HT1080 (cell line): ENCODE data around the gene MORF4L1. TPM values are rescaled to one million over a fixed set of nuclear protein-coding genes. Genes with fewer than 3 reads are reported as not detected.
A peak's percentile ranks its signal among the peaks of the same experiment; 100 is the strongest.
"Not testable (repeated sequence)": the region's sequence is repeated elsewhere in the genome, so short reads cannot be mapped to it uniquely, and the experiment has no call there.

Source experiments
- DNase-seq: peaks from one replicate; pipeline ENCODE4 v3.0.0-alpha.2; 2015; ENCODE audit warnings: low read depth
- polyA plus RNA-seq, 2 experiments: library from polyadenylated mRNA; depleted of rRNA; stranded (reverse); fragments of >200 nt; gene quantifications; 2 replicates each; pipeline ENCODE4 v1.2.3, GENCODE V29; 2015
- total RNA-seq: library from RNA; depleted of rRNA; stranded (reverse); fragments of >200 nt; shearing (Covaris generic); gene quantifications from 2 replicates; pipeline ENCODE4 v1.2.3, GENCODE V29; 2014; rRNA removed

Gene MORF4L1
- 179 and 351 TPM in 2 replicates for total RNA-seq
- 394 and 487 TPM in 2 replicates for polyA plus RNA-seq (2015; cell fraction: cytosol; rRNA removed)
- 223 and 253 TPM in 2 replicates for polyA plus RNA-seq (2015; cell fraction: nucleus; rRNA removed)

GRCh38 chr15:78872155-78872971, at the start of gene MORF4L1:
Gene MORF4L1 (plus strand): TSS chr15:78872890. CDS start chr15:78873018, 128 bp downstream.
- DNase-seq, result peak; percentile 95

DNA sequence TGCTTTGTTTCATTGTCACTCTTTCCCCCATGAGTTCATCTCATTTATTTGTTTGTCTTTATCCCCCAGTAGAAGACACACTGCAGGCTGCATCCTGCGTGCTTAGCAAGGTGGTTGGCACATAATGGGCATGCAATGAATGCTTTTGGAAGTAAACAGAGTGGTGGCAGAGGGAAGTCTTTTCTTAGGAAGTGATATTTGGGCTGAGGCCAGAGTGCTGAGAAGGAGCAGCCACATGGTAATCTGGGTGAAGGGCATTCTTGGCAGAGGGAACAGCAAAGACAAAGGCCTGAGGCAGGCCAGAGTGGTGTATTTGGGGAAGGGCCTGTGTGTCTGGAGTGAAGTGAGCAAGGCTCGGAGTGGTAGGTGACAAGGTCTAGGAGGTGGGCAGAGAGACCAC, 43.8 kb upstream of the MORF4L1 start:
- no peak for DNase-seq

DNA sequence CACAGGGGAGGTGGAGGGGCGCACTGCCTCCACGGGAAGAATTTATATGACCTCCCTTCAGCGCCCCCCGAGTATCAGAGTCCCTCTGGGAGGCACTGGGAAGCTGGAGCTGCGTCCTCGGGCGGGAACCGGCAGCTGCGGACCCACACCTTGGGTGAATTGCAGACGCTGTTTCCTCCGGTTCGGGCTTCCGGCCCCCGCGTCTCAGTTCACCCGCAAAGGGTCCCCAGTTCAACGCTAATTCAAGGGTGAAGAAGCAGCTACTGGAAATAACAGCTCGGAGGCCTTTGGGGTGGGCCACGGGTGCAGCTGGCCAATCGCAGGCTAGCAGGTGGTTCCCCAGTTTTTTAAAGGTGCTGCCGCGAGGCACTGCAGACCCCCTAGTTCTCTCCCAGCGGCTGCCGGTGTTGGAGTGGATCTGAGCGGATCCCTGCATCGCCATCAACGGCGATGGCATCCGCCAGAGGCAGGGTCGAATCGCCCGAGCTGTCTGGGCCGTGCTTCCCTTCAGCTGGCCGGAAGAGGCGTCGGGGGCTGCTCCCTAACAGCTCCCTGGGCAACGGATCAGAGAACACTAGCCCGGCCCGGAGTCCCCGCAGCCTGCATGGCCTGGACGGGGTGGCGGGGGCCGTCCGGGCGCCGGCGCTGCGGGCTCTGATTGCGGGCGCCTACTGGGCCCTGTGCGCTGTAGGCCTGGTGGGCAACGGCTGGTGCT, 42.0 kb upstream of the MORF4L1 start:
- DNase-seq, result no peak

GRCh38 chr15:78831229-78832207, 41.2 kb upstream of the MORF4L1 start:
- DNase-seq, result no peak

DNA sequence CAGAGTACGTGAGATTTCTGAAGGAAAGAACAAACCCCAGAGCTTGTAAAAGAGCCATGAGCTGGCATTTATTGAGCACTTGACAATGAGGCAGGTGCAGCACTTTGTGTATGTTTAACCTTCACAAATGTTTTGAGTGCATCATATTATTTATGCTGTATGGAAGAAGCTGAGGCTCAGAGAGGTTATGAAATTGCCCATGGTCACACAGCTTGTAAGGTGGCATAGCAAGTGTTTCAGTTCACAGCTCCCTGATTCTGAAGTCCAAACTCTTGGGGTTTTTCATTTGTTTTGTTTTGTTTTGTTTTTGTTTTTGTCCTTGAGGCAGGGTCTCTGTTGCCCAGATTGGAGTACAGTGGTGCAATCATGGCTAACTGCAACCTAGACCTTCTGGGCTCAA, 36.4 kb upstream of the MORF4L1 start:
- no peak for DNase-seq

- no peak for DNase-seq
Measured at GRCh38 chr15:78837131-78837530, 35.6 kb upstream of the MORF4L1 start.

GRCh38 chr15:78837543-78837942, 35.1 kb upstream of the MORF4L1 start:
- no peak for DNase-seq

GRCh38 chr15:78838489-78838888, 34.2 kb upstream of the MORF4L1 start:
- DNase-seq, result no peak

- DNase-seq, result not testable (repeated sequence)
Measured at GRCh38 chr15:78839151-78839550, 33.5 kb upstream of the MORF4L1 start.

- peak; percentile 81 for DNase-seq
Measured at GRCh38 chr15:78840661-78841375, 31.9 kb upstream of the MORF4L1 start.

- no peak for DNase-seq
Measured at GRCh38 chr15:78841376-78841706, 31.3 kb upstream of the MORF4L1 start.

- DNase-seq, result no peak
Measured at GRCh38 chr15:78841891-78842290, 30.8 kb upstream of the MORF4L1 start.

GRCh38 chr15:78842519-78842918, 30.2 kb upstream of the MORF4L1 start:
- no peak for DNase-seq

DNA sequence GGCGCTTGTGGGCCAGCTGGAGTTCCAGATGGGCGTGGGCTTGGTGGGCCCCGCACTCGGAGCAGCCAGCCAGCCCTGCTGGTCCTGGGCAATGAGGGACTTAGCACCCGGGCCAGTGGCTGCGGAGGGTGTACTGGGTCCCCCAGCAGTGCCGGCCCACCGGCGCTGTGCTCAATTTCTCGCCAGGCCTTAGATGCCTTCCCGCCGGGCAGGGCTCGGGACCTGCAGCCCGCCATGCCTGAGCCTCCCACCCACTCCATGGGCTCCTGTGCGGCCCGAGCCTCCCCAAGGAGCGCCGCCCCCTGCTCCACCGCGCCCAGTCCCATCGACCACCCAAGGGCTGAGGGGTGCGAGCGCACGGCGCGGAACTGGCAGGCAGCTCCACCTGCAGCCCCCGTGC, 25.8 kb upstream of the MORF4L1 start:
- DNase-seq, result not testable (repeated sequence)

DNA sequence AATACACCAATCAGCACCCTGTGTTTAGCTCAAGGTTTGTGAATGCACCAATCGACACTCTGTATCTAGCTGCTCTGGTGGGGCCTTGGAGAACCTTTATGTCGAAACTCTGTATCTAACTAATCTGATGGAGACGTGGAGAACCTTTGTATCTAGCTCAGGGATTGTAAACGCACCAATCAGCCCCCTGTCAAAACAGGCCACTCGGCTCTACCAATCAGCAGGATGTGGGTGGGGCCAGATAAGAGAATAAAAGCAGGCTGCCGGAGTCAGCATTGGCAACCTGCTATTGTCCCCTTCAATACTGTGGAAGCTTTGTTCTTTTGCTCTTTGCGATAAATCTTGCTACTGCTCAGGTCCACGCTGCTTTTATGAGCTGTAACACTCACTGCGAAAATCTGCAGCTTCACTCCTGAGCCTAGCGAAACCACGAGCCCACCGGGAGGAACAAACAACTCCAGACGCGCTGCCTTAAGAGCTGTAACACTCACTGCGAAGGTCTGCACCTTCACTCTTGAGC, 25.2 kb upstream of the MORF4L1 start:
- DNase-seq, result not testable (repeated sequence)

DNA sequence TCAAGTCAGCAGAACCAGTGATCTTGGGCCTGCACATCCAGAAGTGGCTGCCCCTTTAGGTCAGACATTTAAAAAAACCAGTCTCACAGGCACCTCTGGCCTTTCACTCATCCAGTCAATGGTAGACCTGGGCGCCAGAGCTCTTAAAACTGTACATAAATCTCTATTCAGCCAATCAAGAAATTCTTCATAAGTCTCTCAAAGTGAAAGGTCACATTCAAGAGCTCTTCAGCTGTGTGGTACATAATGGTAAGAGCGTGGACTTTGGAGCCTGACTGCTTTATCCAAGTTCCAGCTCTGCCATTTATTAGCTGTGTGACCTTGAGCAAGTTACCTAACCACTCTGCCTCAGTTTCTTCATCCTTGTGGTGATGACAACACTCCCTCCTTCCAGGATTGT, 22.3 kb upstream of the MORF4L1 start:
- DNase-seq, result no peak

DNA sequence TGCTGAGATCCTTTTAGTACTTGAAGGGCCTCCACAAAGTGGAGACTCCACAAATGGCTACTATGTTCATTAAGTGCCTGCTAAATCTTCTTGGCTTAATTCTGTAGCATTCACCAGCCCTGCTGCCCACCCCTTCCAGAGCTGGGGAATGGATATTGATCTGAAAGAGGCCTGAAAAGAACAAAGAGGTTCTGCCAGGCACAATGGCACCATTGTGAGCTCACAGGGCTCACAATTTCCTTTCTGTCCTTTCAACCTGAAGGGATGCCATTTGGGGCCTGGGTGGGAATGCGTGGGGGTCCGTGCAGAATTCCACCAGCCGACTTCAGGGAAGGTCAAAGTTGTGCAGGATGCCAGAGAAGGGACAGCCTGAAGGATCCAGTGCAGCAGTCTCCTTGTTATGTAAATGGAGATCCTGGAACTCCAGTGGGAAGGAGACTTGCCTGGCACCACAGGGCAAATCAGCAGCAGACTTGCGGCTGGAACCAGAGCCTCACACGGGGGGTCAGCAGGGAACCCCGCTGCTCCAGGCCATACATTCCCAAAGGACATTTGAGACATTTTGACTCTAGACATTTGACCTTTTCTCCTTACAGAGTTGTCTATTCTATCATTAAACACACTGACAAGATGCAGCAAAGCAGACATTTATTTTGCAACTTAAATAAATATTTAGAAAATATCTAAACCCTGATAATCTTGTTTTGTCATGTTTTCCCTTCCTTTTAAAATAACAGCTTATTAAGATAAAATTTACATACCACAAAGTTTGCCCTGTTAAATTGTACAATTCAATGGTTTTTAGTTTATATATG, 21.5 kb upstream of the MORF4L1 start:
- DNase-seq, result no peak

DNA sequence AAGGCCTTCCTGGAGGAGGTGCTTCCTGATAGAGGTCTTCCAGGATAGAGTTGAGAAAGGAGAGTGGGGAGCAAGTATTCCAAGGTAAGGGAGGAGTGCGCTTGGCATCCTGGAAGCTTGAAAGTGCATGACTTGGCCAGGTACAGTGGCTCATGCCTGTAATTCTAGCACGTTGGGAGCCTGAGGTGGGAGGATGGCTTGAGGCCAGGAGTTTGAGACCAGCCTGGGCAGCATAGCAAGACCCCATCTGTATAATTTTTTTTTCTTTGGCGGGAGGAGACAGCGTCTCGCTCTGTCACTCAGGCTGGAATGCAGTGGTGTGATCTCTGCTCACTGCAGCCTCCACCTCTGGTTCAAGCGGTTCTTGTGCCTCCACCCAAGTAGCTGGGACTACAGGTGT, 19.2 kb upstream of the MORF4L1 start:
- no peak for DNase-seq

- DNase-seq, result no peak
Measured at GRCh38 chr15:78854833-78855372, 17.8 kb upstream of the MORF4L1 start.
